CD14-positive monocyte (primary cell): ENCODE data around the gene SCUBE1. TPM values are rescaled to one million over a fixed set of nuclear protein-coding genes. Genes with fewer than 3 reads are reported as not detected.

ENCODE experiments used
- DNase-seq, 3 donors: peaks; one replicate each; pipeline ENCODE4 v3.0.0-alpha.2; 2011 to 2022
- H2AFZ ChIP-seq: 2 replicates; pipeline ENCODE4 v1.6.0; 2012; ENCODE audit warnings: mild to moderate bottlenecking, low read depth, low read length, inconsistent platforms; ENCODE audit not compliant: insufficient read depth, poor library complexity, severe bottlenecking
- H3K27ac ChIP-seq, 2 donors: 1 replicate in 1 of 2; 2 replicates in 1 of 2; pipeline ENCODE4 v1.5.1; 2012 to 2013; ENCODE audit warnings: low read length in 2 of 2, control low read depth in 1 of 2, inconsistent platforms in 1 of 2, low read depth in 1 of 2, mild to moderate bottlenecking in 1 of 2
- H3K27me3 ChIP-seq, 2 donors: one replicate each; pipeline versions ENCODE4 v1.6.0 to v1.6.1; 2011 to 2013; ENCODE audit warnings: low read length in 2 of 2; ENCODE audit not compliant: control insufficient read depth in 2 of 2, insufficient read depth in 2 of 2
- H3K36me3 ChIP-seq, 2 donors: replicated peaks in 1 of 2; 1 replicate in 1 of 2; 2 replicates in 1 of 2; pipeline versions ENCODE4 v1.5.1 to v1.6.1; 2012 to 2013; ENCODE audit warnings: low read length in 2 of 2, control low read depth in 1 of 2, inconsistent platforms in 1 of 2, mild to moderate bottlenecking in 1 of 2; ENCODE audit not compliant: insufficient read depth in 2 of 2, control insufficient read depth in 1 of 2
- H3K4me1 ChIP-seq, 2 donors: 1 replicate in 1 of 2; 2 replicates in 1 of 2; pipeline versions ENCODE4 v1.5.1 to v1.6.1; 2012 to 2013; ENCODE audit warnings: low read length in 2 of 2, control low read depth in 1 of 2, inconsistent platforms in 1 of 2, mild to moderate bottlenecking in 1 of 2, moderate library complexity in 1 of 2; ENCODE audit not compliant: insufficient read depth in 2 of 2, control insufficient read depth in 1 of 2
- H3K4me2 ChIP-seq: replicated peaks from 2 replicates; pipeline ENCODE3; 2012; ENCODE audit warnings: low read length, moderate library complexity, mild to moderate bottlenecking; ENCODE audit not compliant: poor library complexity, severe bottlenecking; ENCODE audit errors: extremely low read depth
- H3K4me3 ChIP-seq, 3 experiments: fragments of 200-600 bp in 1 of 3; sonication (generic) in 1 of 3; replicated peaks in 1 of 3; 1 replicate in 2 of 3; 2 replicates in 1 of 3; pipeline ENCODE4 v1.5.1; 2011 to 2013; ENCODE audit warnings: low read length in 3 of 3, mild to moderate bottlenecking in 3 of 3, control low read depth in 2 of 3, low read depth in 2 of 3, inconsistent platforms in 1 of 3, moderate library complexity in 1 of 3
- H3K79me2 ChIP-seq: 2 replicates; pipeline ENCODE4 v1.6.0; 2012; ENCODE audit warnings: mild to moderate bottlenecking, control low read depth, inconsistent platforms, low read length, moderate library complexity; ENCODE audit not compliant: insufficient read depth
- H3K9ac ChIP-seq: 2 replicates; pipeline ENCODE4 v1.6.0; 2017; ENCODE audit warnings: low read length, mild to moderate bottlenecking; ENCODE audit not compliant: insufficient read depth, poor library complexity, severe bottlenecking
- H3K9me3 ChIP-seq, 2 donors: replicated peaks in 1 of 2; 1 replicate in 1 of 2; 2 replicates in 1 of 2; pipeline versions ENCODE4 v1.5.1 to v1.6.1; 2012 to 2013; ENCODE audit warnings: low read length in 2 of 2, control low read depth in 1 of 2; ENCODE audit not compliant: control insufficient read depth in 1 of 2, insufficient read depth in 1 of 2
- H4K20me1 ChIP-seq: 2 replicates; pipeline ENCODE4 v1.6.0; 2012; ENCODE audit warnings: mild to moderate bottlenecking, low read length, control low read depth, moderate library complexity; ENCODE audit not compliant: insufficient read depth
- H3K27ac Mint-ChIP-seq, 7 donors: one replicate each; pipeline ENCODE4 v1.8.0; 2020; ENCODE audit warnings: mild to moderate bottlenecking in 7 of 7, mixed read lengths in 7 of 7, moderate library complexity in 6 of 7, inconsistent platforms in 2 of 7
- H3K27me3 Mint-ChIP-seq, 3 donors: one replicate each; pipeline ENCODE4 v1.8.0; 2021 to 2022; ENCODE audit warnings: low read depth in 3 of 3, mild to moderate bottlenecking in 3 of 3, mixed read lengths in 3 of 3, moderate library complexity in 3 of 3, inconsistent platforms in 1 of 3
- H3K36me3 Mint-ChIP-seq, 2 donors: one replicate each; pipeline ENCODE4 v1.8.0; 2020; ENCODE audit warnings: mixed read lengths in 2 of 2, inconsistent platforms in 1 of 2, mild to moderate bottlenecking in 1 of 2
- H3K4me1 Mint-ChIP-seq: one replicate; pipeline ENCODE4 v1.8.0; 2020; ENCODE audit warnings: mild to moderate bottlenecking, mixed read lengths
- H3K4me3 Mint-ChIP-seq, 2 donors: one replicate each; pipeline ENCODE4 v1.8.0; 2020; ENCODE audit warnings: mild to moderate bottlenecking in 2 of 2, mixed read lengths in 2 of 2, moderate library complexity in 1 of 2
- H3K9me3 Mint-ChIP-seq, 7 donors: one replicate each; pipeline ENCODE4 v1.8.0; 2020 to 2022; ENCODE audit warnings: mixed read lengths in 7 of 7, mild to moderate bottlenecking in 6 of 7, moderate library complexity in 6 of 7, inconsistent platforms in 2 of 7
- CTCF ChIP-seq: fragments of 200-600 bp; IDR thresholded peaks from one replicate; pipeline ENCODE4 v1.8.0; 2022; ENCODE audit warnings: antibody characterized with exemption, mild to moderate bottlenecking
- WGBS: methylation state at CpG from one replicate; pipeline ENCODE4 v1.1.5; 2013; ENCODE audit warnings: missing lambda C conversion rate; ENCODE audit not compliant: insufficient coverage; 5-methylcytosine and 5-hydroxymethylcytosine counted together
- intact Hi-C, 2 donors: fragments of 100-400 bp; cut with micrococcal nuclease; formaldehyde crosslinking; loops; one replicate each; pipeline versions ENCODE4 v1.15.0 to v1.15.1; 2023
- polyA plus RNA-seq, 3 donors: library from polyadenylated mRNA; depleted of rRNA in 1 of 3; unstranded in 2 of 3; stranded (reverse) in 1 of 3; fragments of 300-500 nt in 2 of 3; fragments of >200 nt in 1 of 3; fragmentation: Illumina TruSeq in 2 of 3; gene quantifications; 1 replicate in 2 of 3; 2 replicates in 1 of 3; pipeline ENCODE4 v1.2.3, GENCODE V29; 2012 to 2021

Gene SCUBE1
- polyA plus RNA-seq, 3 donors: 0.20 to 0.32 (median 0.26) TPM

DNA sequence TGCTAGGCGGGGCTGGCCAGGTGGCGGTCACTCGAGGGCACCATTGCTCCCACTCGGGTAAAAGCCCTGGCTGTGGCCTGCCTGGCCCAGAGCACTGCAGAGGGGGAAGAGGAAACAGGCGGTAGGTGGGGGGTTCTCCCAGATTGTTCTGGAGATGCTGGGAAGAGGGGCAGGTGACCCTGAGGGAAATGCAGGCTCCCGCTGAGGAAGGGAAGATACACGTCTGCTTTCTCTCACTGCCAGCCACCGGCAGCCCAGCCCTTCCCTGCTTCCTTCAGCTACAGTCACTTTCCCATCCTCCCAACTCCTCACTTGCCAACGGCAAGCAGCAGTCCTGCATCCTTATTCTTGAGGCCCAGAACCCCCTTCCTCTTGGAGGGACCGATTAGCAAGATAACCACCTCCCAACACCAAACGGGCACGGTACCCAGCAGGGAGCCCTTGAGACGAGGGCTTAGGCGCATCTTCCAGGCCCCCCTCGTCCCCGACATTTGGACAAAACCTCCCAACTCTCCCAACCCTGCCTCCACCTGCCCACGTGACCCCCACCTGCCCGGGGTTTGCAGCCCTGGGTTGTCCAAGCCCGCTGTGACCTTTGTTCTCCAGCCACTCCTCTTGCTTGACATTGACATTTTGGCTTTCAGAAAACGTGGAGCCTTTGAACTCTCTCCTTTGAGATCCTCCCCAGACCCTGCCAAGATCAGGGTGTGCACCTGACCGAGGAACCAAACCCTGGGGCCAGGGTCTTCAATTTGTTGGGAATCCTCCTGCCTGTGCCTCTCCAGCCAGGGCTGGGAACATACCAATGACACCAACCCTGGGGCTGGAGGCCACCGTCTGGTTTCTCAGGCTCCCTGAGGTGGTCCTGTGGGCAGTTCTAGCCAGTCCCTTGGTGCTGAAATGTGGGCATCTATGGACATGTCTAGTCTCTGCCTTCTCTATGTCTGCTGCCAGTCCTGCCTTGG, 107.4 kb downstream of the SCUBE1 start:
- H3K4me2 ChIP-seq: no peak overlapping the region
- no peaks in the 10 kb centered on the region for H3K36me3 Mint-ChIP-seq
- H3K27ac ChIP-seq: no peak overlapping the region
- no peak for DNase-seq
- H3K27ac Mint-ChIP-seq: no peak overlapping the region
- H3K9me3 ChIP-seq: no peaks in the 10 kb centered on the region
- no peak overlapping the region for H3K9ac ChIP-seq
- no peaks in the 10 kb centered on the region for H3K27me3 ChIP-seq
- H2AFZ ChIP-seq: no peak overlapping the region
- H3K27me3 Mint-ChIP-seq: peaks cover 2 to 8% (median 3%) of the 10 kb centered on the region in 3 donors
- H3K4me3 ChIP-seq: no peak overlapping the region
- WGBS: 90% methylated on average over 16 of the region's 22 CpGs
- no peaks in the 10 kb centered on the region for H3K4me1 ChIP-seq
- H3K4me1 Mint-ChIP-seq: peaks cover 5% of the 10 kb centered on the region
- no peaks in the 10 kb centered on the region for H3K36me3 ChIP-seq
- no peak for TF ChIP-seq CTCF
- no peaks in the 10 kb centered on the region for H4K20me1 ChIP-seq
- H3K9me3 Mint-ChIP-seq: peaks cover 0 to 2% (median 0%) of the 10 kb centered on the region in 7 donors
- no peak overlapping the region for H3K4me3 Mint-ChIP-seq
- no peaks in the 10 kb centered on the region for H3K79me2 ChIP-seq
- intact Hi-C loops: no loop called here

DNA sequence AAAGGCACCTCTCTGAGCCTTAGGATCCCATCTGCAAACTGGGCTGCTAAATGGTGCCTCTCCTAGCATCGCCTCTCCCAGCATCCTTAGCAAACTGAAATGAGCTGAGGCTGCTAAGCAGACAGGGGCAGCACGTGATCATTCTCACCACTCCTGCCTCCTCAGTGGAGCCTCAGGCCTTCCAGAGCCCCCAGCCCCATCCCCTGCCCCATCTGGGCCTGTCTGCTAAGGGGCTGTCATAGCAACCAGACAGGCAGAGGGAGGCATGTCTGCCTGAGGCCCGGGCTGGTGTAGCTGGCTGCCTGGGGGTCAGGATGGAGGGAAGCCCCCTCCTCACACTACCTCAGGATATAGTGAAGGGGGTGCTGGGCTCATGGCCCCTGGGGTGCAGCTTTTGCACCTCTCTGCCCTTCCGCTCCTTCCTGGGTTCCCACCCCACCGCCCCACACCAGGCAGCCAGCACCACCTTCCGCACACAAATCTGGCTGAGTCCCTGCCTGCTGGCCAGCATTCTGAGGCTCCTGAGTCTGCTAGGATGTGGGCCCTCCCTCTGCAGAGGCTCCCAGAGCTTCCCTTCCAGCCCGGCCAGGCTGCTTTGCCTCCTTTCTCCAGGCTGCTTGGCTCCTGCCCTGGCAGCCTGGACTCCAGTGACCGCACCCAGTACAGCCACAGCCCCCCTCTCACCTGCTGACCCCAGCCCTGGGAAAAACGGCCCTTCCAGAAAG, 108.7 kb downstream of the SCUBE1 start:
- Mint-ChIP-seq H3K4me1 (peaks cover 5% of the 10 kb centered on the region), H3K27me3 (peaks cover 2 to 8% (median 3%) of the 10 kb centered on the region in 3 donors), H3K9me3 (peaks cover 0 to 2% (median 0%) of the 10 kb centered on the region in 7 donors), H3K36me3 (no peaks in the 10 kb centered on the region), H3K4me3 (no peak overlapping the region), H3K27ac (no peak overlapping the region)
- Histone ChIP-seq H4K20me1 (no peaks in the 10 kb centered on the region), H3K27me3 (no peaks in the 10 kb centered on the region), H3K4me2 (no peak overlapping the region), H3K36me3 (no peaks in the 10 kb centered on the region), H3K27ac (no peak overlapping the region), H3K4me3 (no peak overlapping the region), H3K9ac (no peak overlapping the region), H2AFZ (no peak overlapping the region), H3K9me3 (no peaks in the 10 kb centered on the region), H3K4me1 (no peaks in the 10 kb centered on the region), H3K79me2 (no peaks in the 10 kb centered on the region)
- 86% methylated on average over 6 of the region's 9 CpGs for WGBS
- intact Hi-C loops: no loop called here
- no peak for DNase-seq
- no peak for TF ChIP-seq CTCF
